H1 (cell line): ENCODE data around the gene CALR. TPM values are rescaled to one million over a fixed set of nuclear protein-coding genes. Genes with fewer than 3 reads are reported as not detected.

ENCODE experiments used
- CTCF ChIA-PET: fragments of 300-600 bp; sonication (Branson Sonifier 250); formaldehyde crosslinking; loops from one replicate; lab custom pipeline; 2021; ENCODE audit not compliant: partially characterized antibody; lab: Charles Lee
- POLR2A ChIA-PET: fragments of 300-600 bp; sonication (Branson Sonifier 250); formaldehyde crosslinking; loops from one replicate; lab custom pipeline; 2021; ENCODE audit warnings: inconsistent platforms; ENCODE audit not compliant: partially characterized antibody; lab: Charles Lee
- DNase-seq, 2 experiments: peaks; one replicate each; pipeline versions ENCODE4 v3.0.0 to v3.0.0-alpha.2; 2010 to 2022; ENCODE audit warnings: low spot score in 2 of 2, low read depth in 1 of 2, mixed read lengths in 1 of 2
- FAIRE-seq: peaks from 2 replicates; lab custom pipeline; 2011; peaks lifted over from hg19 to GRCh38; lab: Jason Lieb, UNC
- H2AFZ ChIP-seq: 2 replicates; pipeline ENCODE4 v1.8.1; 2012; ENCODE audit warnings: low read length, inconsistent platforms
- H2AK5ac ChIP-seq: 2 replicates; pipeline ENCODE4 v1.6.1; 2013; ENCODE audit warnings: low read depth, low read length
- H2BK120ac ChIP-seq: replicated peaks from 2 replicates; pipeline ENCODE3; 2013; ENCODE audit warnings: low read depth, low read length, inconsistent platforms
- H2BK12ac ChIP-seq: 2 replicates; pipeline ENCODE4 v1.6.1; 2013; ENCODE audit warnings: low read depth, low read length
- H2BK15ac ChIP-seq: 2 replicates; pipeline ENCODE4 v1.6.1; 2013; ENCODE audit warnings: low read length
- H2BK20ac ChIP-seq: 2 replicates; pipeline ENCODE4 v1.6.1; 2013; ENCODE audit warnings: low read length
- H2BK5ac ChIP-seq: 2 replicates; pipeline ENCODE4 v1.6.1; 2013; ENCODE audit warnings: low read depth, low read length
- H3K14ac ChIP-seq: 2 replicates; pipeline ENCODE4 v1.6.1; 2013; ENCODE audit warnings: inconsistent platforms; ENCODE audit not compliant: insufficient read length
- H3K18ac ChIP-seq: 2 replicates; pipeline ENCODE4 v1.6.1; 2013; ENCODE audit warnings: low read length; ENCODE audit errors: extremely low read depth
- H3K23ac ChIP-seq: 2 replicates; pipeline ENCODE4 v1.6.1; 2013; ENCODE audit warnings: inconsistent platforms; ENCODE audit not compliant: insufficient read length
- H3K23me2 ChIP-seq: 2 replicates; pipeline ENCODE4 v1.6.1; 2013; ENCODE audit warnings: low read depth, low read length
- H3K27ac ChIP-seq: 2 replicates; pipeline ENCODE4 v1.6.1; 2011; ENCODE audit warnings: low read depth, low read length, inconsistent platforms
- H3K27me3 ChIP-seq, 4 experiments: replicated peaks in 1 of 4; 1 replicate in 1 of 4; 2 replicates in 3 of 4; pipeline versions ENCODE4 v1.6.1 to v1.8.1; 2011 to 2013; ENCODE audit warnings: low read length in 3 of 4, mild to moderate bottlenecking in 3 of 4, inconsistent platforms in 2 of 4, mixed read lengths in 2 of 4, moderate library complexity in 1 of 4; ENCODE audit not compliant: control insufficient read depth in 3 of 4, insufficient read depth in 3 of 4; ENCODE audit errors: extremely low read depth in 1 of 4
- H3K36me3 ChIP-seq, 4 experiments: 2 replicates each; pipeline versions ENCODE4 v1.6.1 to v1.8.1; 2011 to 2013; ENCODE audit warnings: mild to moderate bottlenecking in 4 of 4, low read length in 3 of 4, moderate library complexity in 2 of 4, control low read depth in 1 of 4, inconsistent platforms in 1 of 4; ENCODE audit not compliant: insufficient read depth in 4 of 4, control insufficient read depth in 2 of 4
- H3K4ac ChIP-seq: replicated peaks from 2 replicates; pipeline ENCODE3; 2013; ENCODE audit warnings: low read length, low read depth, mixed read lengths, inconsistent platforms; ENCODE audit not compliant: insufficient read length
- H3K4me1 ChIP-seq, 4 experiments: replicated peaks in 1 of 4; 1 replicate in 1 of 4; 2 replicates in 3 of 4; pipeline versions ENCODE4 v1.6.1 to v1.8.1; 2011 to 2013; ENCODE audit warnings: low read length in 3 of 4, inconsistent platforms in 2 of 4, mixed read lengths in 1 of 4; ENCODE audit not compliant: insufficient read depth in 4 of 4, control insufficient read depth in 3 of 4
- H3K4me2 ChIP-seq, 2 experiments: 2 replicates each; pipeline versions ENCODE4 v1.6.1 to v1.8.1; 2011 to 2013; ENCODE audit warnings: low read depth in 2 of 2, low read length in 2 of 2, control low read depth in 1 of 2, inconsistent platforms in 1 of 2, mild to moderate bottlenecking in 1 of 2; ENCODE audit not compliant: insufficient read depth in 1 of 2
- H3K4me3 ChIP-seq, 4 experiments: fragments of 200-600, 300-600 bp in 1 of 4; sonication (generic), shearing (Covaris generic), sonication (Bioruptor Twin) in 1 of 4; 2 replicates each; pipeline versions ENCODE4 v1.5.1 to v1.8.1; 2011 to 2016; ENCODE audit warnings: low read length in 4 of 4, low read depth in 3 of 4, control low read depth in 2 of 4, inconsistent platforms in 2 of 4, mild to moderate bottlenecking in 2 of 4, mixed read lengths in 1 of 4, moderate library complexity in 1 of 4; ENCODE audit not compliant: insufficient read depth in 2 of 4; ENCODE audit errors: extremely low read depth in 1 of 4
- H3K56ac ChIP-seq: replicated peaks from 2 replicates; pipeline ENCODE3; 2013; ENCODE audit warnings: low read depth, mild to moderate bottlenecking, mixed read lengths, low read length, inconsistent platforms; ENCODE audit not compliant: insufficient read length
- H3K79me1 ChIP-seq: 2 replicates; pipeline ENCODE4 v1.6.1; 2013; ENCODE audit warnings: low read depth, low read length, control low read depth
- H3K79me2 ChIP-seq, 2 experiments: 2 replicates each; pipeline versions ENCODE4 v1.6.1 to v1.8.1; 2012 to 2013; ENCODE audit warnings: low read length in 2 of 2, mild to moderate bottlenecking in 2 of 2, inconsistent platforms in 1 of 2; ENCODE audit not compliant: insufficient read depth in 2 of 2, control insufficient read depth in 1 of 2
- H3K9ac ChIP-seq, 4 experiments: replicated peaks in 1 of 4; 1 replicate in 1 of 4; 2 replicates in 3 of 4; pipeline versions ENCODE4 v1.6.1 to v1.8.1; 2011 to 2013; ENCODE audit warnings: low read depth in 3 of 4, low read length in 3 of 4, control low read depth in 2 of 4, mild to moderate bottlenecking in 2 of 4, moderate library complexity in 2 of 4, inconsistent platforms in 1 of 4; ENCODE audit errors: extremely low read depth in 1 of 4
- H3K9me3 ChIP-seq, 2 experiments: 2 replicates each; pipeline versions ENCODE4 v1.6.1 to v1.8.1; 2012 to 2013; ENCODE audit warnings: mild to moderate bottlenecking in 2 of 2, moderate library complexity in 2 of 2, control low read depth in 1 of 2, inconsistent platforms in 1 of 2, low read depth in 1 of 2, low read length in 1 of 2, mixed read lengths in 1 of 2; ENCODE audit not compliant: insufficient read depth in 2 of 2
- H4K20me1 ChIP-seq, 2 experiments: replicated peaks in 1 of 2; 2 replicates each; pipeline versions ENCODE3 to v1.8.1; 2011 to 2013; ENCODE audit warnings: inconsistent platforms in 2 of 2, low read length in 2 of 2, mild to moderate bottlenecking in 1 of 2; ENCODE audit not compliant: insufficient read depth in 2 of 2, control insufficient read depth in 1 of 2
- H4K5ac ChIP-seq: 2 replicates; pipeline ENCODE4 v1.6.1; 2013; ENCODE audit warnings: low read length, low read depth, mixed read lengths, inconsistent platforms; ENCODE audit not compliant: insufficient read length
- H4K8ac ChIP-seq: 2 replicates; pipeline ENCODE4 v1.8.0; 2013; ENCODE audit warnings: mild to moderate bottlenecking, moderate library complexity, low read length, inconsistent platforms; ENCODE audit not compliant: insufficient read depth; ENCODE audit errors: extremely low read depth
- H4K91ac ChIP-seq: replicated peaks from 2 replicates; pipeline ENCODE3; 2013; ENCODE audit warnings: low read length, mixed read lengths, inconsistent platforms; ENCODE audit not compliant: insufficient read length
- ATF3 ChIP-seq: IDR thresholded peaks from 2 replicates; pipeline ENCODE4 v1.6.1; 2011; ENCODE audit warnings: low read depth, mild to moderate bottlenecking, low read length; ENCODE audit not compliant: insufficient read depth
- BRCA1 ChIP-seq: IDR thresholded peaks from 2 replicates; pipeline ENCODE4 v1.6.1; 2012; ENCODE audit warnings: low read depth, low read length, improper control_type of control experiment
- CBX8 ChIP-seq: fragments of 300-800, 300-1000 bp; sonication (generic); IDR thresholded peaks from 2 replicates; pipeline ENCODE4 v1.7.1; 2016; ENCODE audit warnings: low read depth, low read length, borderline replicate concordance
- EGR1 ChIP-seq: IDR thresholded peaks from 2 replicates; pipeline ENCODE4 v1.6.1; 2011; ENCODE audit warnings: low read depth, low read length, borderline replicate concordance
- FOSL1 ChIP-seq: IDR thresholded peaks from 2 replicates; pipeline ENCODE4 v1.6.1; 2011; ENCODE audit warnings: mild to moderate bottlenecking, low read depth, low read length, moderate library complexity; ENCODE audit not compliant: insufficient read depth
- HDAC6 ChIP-seq: IDR thresholded peaks from one replicate; pipeline ENCODE4 v1.7.1; 2012; ENCODE audit warnings: low read depth, mild to moderate bottlenecking, inconsistent platforms, low read length, moderate library complexity
- NANOG ChIP-seq: IDR thresholded peaks from 2 replicates; pipeline ENCODE4 v1.6.1; 2011; ENCODE audit warnings: low read length, low read depth, mild to moderate bottlenecking, inconsistent platforms; ENCODE audit not compliant: insufficient read depth, poor library complexity, severe bottlenecking
- POLR2AphosphoS5 ChIP-seq: IDR thresholded peaks from 2 replicates; pipeline ENCODE4 v1.6.1; 2011; ENCODE audit warnings: low read depth, low read length
- RBBP5 ChIP-seq: IDR thresholded peaks from 2 replicates; pipeline ENCODE4 v1.7.1; 2012; ENCODE audit warnings: low read depth, mild to moderate bottlenecking, inconsistent platforms, low read length, moderate library complexity, borderline replicate concordance
- SRF ChIP-seq: IDR thresholded peaks from 2 replicates; pipeline ENCODE4 v1.6.1; 2011; ENCODE audit warnings: mild to moderate bottlenecking, low read depth, low read length, moderate library complexity
- SUZ12 ChIP-seq: fragments of 200-600 bp; sonication (generic); IDR thresholded peaks from 2 replicates; pipeline ENCODE4 v1.6.1; 2012; ENCODE audit warnings: mild to moderate bottlenecking, inconsistent platforms, low read length, moderate library complexity, mixed read lengths
- TAF1 ChIP-seq: IDR thresholded peaks from 2 replicates; pipeline ENCODE4 v1.6.1; 2011; ENCODE audit warnings: mild to moderate bottlenecking, low read depth, low read length
- TCF12 ChIP-seq: IDR thresholded peaks from 2 replicates; pipeline ENCODE4 v1.6.1; 2011; ENCODE audit warnings: low read depth, mild to moderate bottlenecking, low read length
- WGBS, 2 experiments: shearing (Covaris generic) in 1 of 2; methylation state at CpG; one replicate each; pipeline versions ENCODE4 v1.1.6 to v1.1.7; 2013 to 2015; ENCODE audit warnings: low lambda C conversion rate in 2 of 2, mixed read lengths in 2 of 2, inconsistent platforms in 1 of 2, low coverage in 1 of 2, missing lambda C conversion rate in 1 of 2; ENCODE audit not compliant: insufficient replicate concordance in 2 of 2, insufficient coverage in 1 of 2, insufficient read length in 1 of 2; ENCODE audit errors: extremely low coverage in 1 of 2, missing lambda C conversion rate in 1 of 2; 5-methylcytosine and 5-hydroxymethylcytosine counted together
- polyA plus RNA-seq, 7 experiments: library from polyadenylated mRNA; depleted of rRNA in 3 of 7; stranded (reverse) in 5 of 7; unstranded in 2 of 7; fragments of >200 nt in 5 of 7; fragments of 200-250 nt in 2 of 7; gene quantifications; 1 replicate in 5 of 7; 2 replicates in 1 of 7; 4 replicates in 1 of 7; pipeline versions ENCODE4 v1.2.1 to v1.2.3, GENCODE V29; 2011 to 2013; ENCODE audit warnings: missing spikeins in 2 of 7, mixed read lengths in 2 of 7
- total RNA-seq: library from RNA; stranded (reverse); fragmentation: NEBNext Ultra II Directional; extraction: Animal tissue kit (Norgen Biotek cat#: 25700); gene quantifications from 2 replicates; pipeline ENCODE4 v1.2.1, GENCODE V29; 2021

The CALR gene
- total and polyA plus RNA-seq, 2 of the 8 experiments (the other 6 are each of a cell fraction or from before 2014, with no cell fraction given): 591 to 1,155 TPM

- Histone ChIP-seq H2BK20ac (no peak overlapping the region), H3K18ac (no peak overlapping the region), H2BK120ac (no peak overlapping the region), H2BK15ac (no peak overlapping the region), H2BK12ac (no peak overlapping the region), H3K27ac (no peak overlapping the region), H3K4me2 (no peak overlapping the region), H4K20me1 (peaks cover 3 to 8% of the 10 kb centered on the region in 2 experiments), H3K56ac (no peak overlapping the region), H2BK5ac (no peak overlapping the region), H3K4ac (no peak overlapping the region), H3K9ac (no peak overlapping the region; a peak in 1 of 7 replicates), H3K23me2 (peaks cover 7% of the 10 kb centered on the region; the same call in 1 of the 2 replicates), H3K9me3 (no peaks in the 10 kb centered on the region), H4K91ac (no peak overlapping the region), H3K14ac (no peak overlapping the region), H4K8ac (no peak overlapping the region), H3K79me1 (peaks cover 12% of the 10 kb centered on the region), H2AK5ac (no peak overlapping the region), H3K23ac (no peak overlapping the region), H3K4me1 (peaks cover 0 to 5% (median under 1%) of the 10 kb centered on the region in 4 experiments; a peak in 2 of 7 replicates), H3K4me3 (no peak overlapping the region), H3K27me3 (no peaks in the 10 kb centered on the region), H4K5ac (no peak overlapping the region), H2AFZ (no peak overlapping the region), H3K36me3 (peaks cover 20 to 53% (median 31%) of the 10 kb centered on the region in 4 experiments), H3K79me2 (peaks cover 10 to 27% of the 10 kb centered on the region in 2 experiments)
- DNase-seq (no peak), FAIRE-seq (no peak)
- 94% methylated on average over 11 of the region's 19 CpGs; no CpG with 5 or more reads in 1 of the 2 experiments for WGBS, 2 experiments
- POLR2A ChIA-PET: interaction anchor here (0.8 to 7.4 kb wide), 10 partner anchors 10 to 60 kb away, joined by 3 to 58 read pairs (median 3); partner anchors contain the start of gene SYCE2
- CTCF ChIA-PET: interaction anchor here (1.3 to 1.5 kb wide), 2 partner anchors 36 to 45 kb away, joined by 4 to 5 read pairs; no protein-coding TSS in a partner anchor
- TF ChIP-seq BRCA1 (no peak), RBBP5 (no peak), HDAC6 (no peak), EGR1 (no peak), SRF (no peak), SUZ12 (no peak), NANOG (no peak), TAF1 (no peak), TCF12 (no peak), ATF3 (no peak), POLR2AphosphoS5 (no peak), FOSL1 (no peak), CBX8 (no peak)
Observed at GRCh38 chr19:12930002-12930645, 8.3 kb upstream of the CALR start.
